ENCODE measurements around the gene PDZD2.

The PDZD2 gene

GRCh38 chr5:32027093-32027716 is 388.3 kb downstream of the PDZD2 start:
- TF ChIP-seq CTCF (IDR thresholded peaks at IDR 0.05; ENCODE audit: low read depth, low read length), result no peak
- no peak for TF ChIP-seq EZH2phosphoT487 (IDR thresholded peaks at IDR 0.05; ENCODE audit: low read depth)
- Histone ChIP-seq H3K9ac (ENCODE audit: low read length) (no peak overlapping the region), H2AFZ (ENCODE audit: low read depth, low read length) (no peak overlapping the region), H3K36me3 (replicated peaks; ENCODE audit: low read depth, low read length) (no peaks in the 10 kb centered on the region), H3K9me3 (ENCODE audit: insufficient read depth, low read length) (no peaks in the 10 kb centered on the region), H3K27me3 (ENCODE audit: low read depth, low read length) (peaks cover 16% of the 10 kb centered on the region), H3K4me3 (ENCODE audit: low read length) (no peak overlapping the region), H3K4me2 (ENCODE audit: low read length) (no peak overlapping the region), H3K27ac (ENCODE audit: low read length) (no peak overlapping the region), H4K20me1 (ENCODE audit: insufficient read depth, low read length) (no peaks in the 10 kb centered on the region), H3K79me2 (ENCODE audit: low read length) (no peaks in the 10 kb centered on the region), H3K4me1 (ENCODE audit: low read length) (no peaks in the 10 kb centered on the region)

GRCh38 chr5:32027717-32028458 is 389.0 kb downstream of the PDZD2 start:
- no peak for TF ChIP-seq EZH2phosphoT487 (IDR thresholded peaks at IDR 0.05; ENCODE audit: low read depth)
- no peak for TF ChIP-seq CTCF (IDR thresholded peaks at IDR 0.05; ENCODE audit: low read depth, low read length)
- Histone ChIP-seq H2AFZ (ENCODE audit: low read depth, low read length) (no peak overlapping the region), H3K27ac (ENCODE audit: low read length) (no peak overlapping the region), H3K9me3 (ENCODE audit: insufficient read depth, low read length) (no peaks in the 10 kb centered on the region), H3K27me3 (ENCODE audit: low read depth, low read length) (peaks cover 11% of the 10 kb centered on the region), H3K9ac (ENCODE audit: low read length) (no peak overlapping the region), H3K4me2 (ENCODE audit: low read length) (no peak overlapping the region), H3K4me1 (ENCODE audit: low read length) (no peaks in the 10 kb centered on the region), H3K79me2 (ENCODE audit: low read length) (no peaks in the 10 kb centered on the region), H4K20me1 (ENCODE audit: insufficient read depth, low read length) (no peaks in the 10 kb centered on the region), H3K36me3 (replicated peaks; ENCODE audit: low read depth, low read length) (no peaks in the 10 kb centered on the region), H3K4me3 (ENCODE audit: low read length) (no peak overlapping the region)

DNA sequence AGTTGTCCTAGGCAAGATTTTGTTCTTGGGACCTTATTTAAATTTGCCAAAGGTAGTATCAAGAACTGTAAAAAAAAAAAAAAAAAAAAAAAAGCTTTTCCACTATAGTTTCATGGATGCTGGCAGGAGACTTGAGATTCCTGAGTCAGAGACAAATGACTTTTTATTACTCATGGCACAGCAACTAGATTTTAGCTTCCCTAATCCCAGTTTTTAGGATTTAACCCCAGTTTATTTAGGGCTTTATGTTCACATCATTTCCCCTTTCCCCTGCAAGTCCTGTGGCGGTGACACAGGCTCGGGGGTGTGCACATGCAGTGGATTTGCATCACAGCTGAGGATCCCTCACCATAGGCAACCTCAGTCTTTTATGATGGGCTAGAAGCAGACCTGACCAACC is 390.3 kb downstream of the PDZD2 start:
- Histone ChIP-seq H3K4me2 (ENCODE audit: low read length) (no peak overlapping the region), H3K27ac (ENCODE audit: low read length) (no peak overlapping the region), H3K36me3 (replicated peaks; ENCODE audit: low read depth, low read length) (no peaks in the 10 kb centered on the region), H4K20me1 (ENCODE audit: insufficient read depth, low read length) (no peaks in the 10 kb centered on the region), H3K79me2 (ENCODE audit: low read length) (no peaks in the 10 kb centered on the region), H3K4me3 (ENCODE audit: low read length) (no peak overlapping the region), H2AFZ (ENCODE audit: low read depth, low read length) (no peak overlapping the region), H3K4me1 (ENCODE audit: low read length) (no peaks in the 10 kb centered on the region), H3K9ac (ENCODE audit: low read length) (no peak overlapping the region), H3K27me3 (ENCODE audit: low read depth, low read length) (peaks cover 11% of the 10 kb centered on the region), H3K9me3 (ENCODE audit: insufficient read depth, low read length) (no peaks in the 10 kb centered on the region)
- no peak for TF ChIP-seq EZH2phosphoT487 (IDR thresholded peaks at IDR 0.05; ENCODE audit: low read depth)
- TF ChIP-seq CTCF (IDR thresholded peaks at IDR 0.05; ENCODE audit: low read depth, low read length), result no peak

GRCh38 chr5:32029781-32030180 is 390.9 kb downstream of the PDZD2 start:
- H4K20me1 ChIP-seq (ENCODE audit: insufficient read depth, low read length), result no peaks in the 10 kb centered on the region
- H3K4me1 ChIP-seq (ENCODE audit: low read length), result no peaks in the 10 kb centered on the region
- H3K9ac ChIP-seq (ENCODE audit: low read length), result no peak overlapping the region
- no peaks in the 10 kb centered on the region for H3K79me2 ChIP-seq (ENCODE audit: low read length)
- no peak overlapping the region for H3K4me3 ChIP-seq (ENCODE audit: low read length)
- no peak overlapping the region for H2AFZ ChIP-seq (ENCODE audit: low read depth, low read length)
- H3K36me3 ChIP-seq (replicated peaks; ENCODE audit: low read depth, low read length), result no peaks in the 10 kb centered on the region
- H3K27ac ChIP-seq (ENCODE audit: low read length), result no peak overlapping the region
- no peaks in the 10 kb centered on the region for H3K9me3 ChIP-seq (ENCODE audit: insufficient read depth, low read length)
- H3K4me2 ChIP-seq (ENCODE audit: low read length), result no peak overlapping the region
- H3K27me3 ChIP-seq (ENCODE audit: low read depth, low read length), result peaks cover 11% of the 10 kb centered on the region
- TF ChIP-seq CTCF (IDR thresholded peaks at IDR 0.05; ENCODE audit: low read depth, low read length) (no peak), EZH2phosphoT487 (IDR thresholded peaks at IDR 0.05; ENCODE audit: low read depth) (no peak)

Data from OCI-LY3 (cell line).